ENCODE measurements around the gene MRPL24.

Gene MRPL24

GRCh38 chr1:156751757-156752481, 11.0 kb upstream of the MRPL24 start (continued):
- peak; percentile 63 for TF ChIP-seq ZNF518A (tag by site-specific recombination; conservative IDR thresholded peaks at IDR 0.05; ENCODE audit: low read depth)
- TF ChIP-seq ZNF645 (tag by site-specific recombination; IDR thresholded peaks at IDR 0.05): no peak
- no peak for TF ChIP-seq ZNF530 (tag by site-specific recombination; IDR thresholded peaks at IDR 0.05; ENCODE audit: low read depth)
- no peak for TF ChIP-seq YY2 (tag by site-specific recombination; IDR thresholded peaks at IDR 0.05)
- TF ChIP-seq ZNF16 (tag by site-specific recombination; IDR thresholded peaks at IDR 0.05; ENCODE audit: low read depth): no peak
- TF ChIP-seq ZBTB20 (tag by site-specific recombination; IDR thresholded peaks at IDR 0.05): peak; percentile 82
- TF ChIP-seq ZNF704 (tag by site-specific recombination; IDR thresholded peaks at IDR 0.05): no peak
- peak; percentile 98 for TF ChIP-seq KLF8 (tag by site-specific recombination; IDR thresholded peaks at IDR 0.05)
- no peak for TF ChIP-seq ZNF654 (tag by site-specific recombination; IDR thresholded peaks at IDR 0.05; ENCODE audit: low read depth)
- TF ChIP-seq PBX3 (CRISPR knock-in tag; IDR thresholded peaks at IDR 0.05): 0 out of 2 replicates have a peak, but pooled peaks have one; percentile 87
- no peak for TF ChIP-seq SCRT2 (tag by site-specific recombination; IDR thresholded peaks at IDR 0.05)
- no peak for TF ChIP-seq MZF1 (tag by site-specific recombination; IDR thresholded peaks at IDR 0.05; ENCODE audit: borderline replicate concordance)
- no peak for TF ChIP-seq PRDM6 (tag by site-specific recombination; IDR thresholded peaks at IDR 0.05)
- TF ChIP-seq GLI4 (tag by site-specific recombination; IDR thresholded peaks at IDR 0.05): no peak
- TF ChIP-seq ZNF2 (tag by site-specific recombination; IDR thresholded peaks at IDR 0.05): peak; percentile 72
- TF ChIP-seq AEBP2 (tag by site-specific recombination; IDR thresholded peaks at IDR 0.05; ENCODE audit: borderline replicate concordance): no peak
- no peak for TF ChIP-seq ZNF26 (tag by site-specific recombination; IDR thresholded peaks at IDR 0.05)
- no peak for TF ChIP-seq ZNF184 (tag by site-specific recombination; IDR thresholded peaks at IDR 0.05)
- peak; percentile 56; the same call in 1 of the 2 replicates for TF ChIP-seq ZBTB11 (tag by site-specific recombination; conservative IDR thresholded peaks at IDR 0.05; ENCODE audit: low read depth)
- TF ChIP-seq ZNF521 (tag by site-specific recombination; IDR thresholded peaks at IDR 0.05): no peak
- no peak for TF ChIP-seq SETDB1 (IDR thresholded peaks at IDR 0.05; ENCODE audit: insufficient read length, low read length)

Measured in HEK293 (cell line).